ENCODE results near the gene RHOF. TPM values are rescaled to one million over a fixed set of nuclear protein-coding genes. Genes with fewer than 3 reads are reported as not detected.

RHOF gene
- total RNA-seq, 1 experiment from 2014 or later, result 36.7 TPM

GRCh38 chr12:121779422-121779895 lies 14.0 kb downstream of the RHOF start:
- intact Hi-C loops (cut with micrococcal nuclease; ENCODE audit: unreplicated experiment), result no loop called here
- Mint-ChIP-seq H3K4me3 (ENCODE audit: unreplicated experiment) (no peak overlapping the region), H3K9me3 (ENCODE audit: unreplicated experiment) (no peaks in the 10 kb centered on the region), H3K27ac (ENCODE audit: unreplicated experiment) (no peak overlapping the region), H3K27me3 (ENCODE audit: insufficient read depth, unreplicated experiment) (no peaks in the 10 kb centered on the region), H3K4me1 (ENCODE audit: low read depth, unreplicated experiment) (peaks cover 29% of the 10 kb centered on the region), H3K36me3 (ENCODE audit: insufficient read depth, unreplicated experiment) (peaks cover 50% of the 10 kb centered on the region)
- H3K36me3 ChIP-seq (ENCODE audit: control insufficient read depth, insufficient read depth, low read length), result no peaks in the 10 kb centered on the region; the same call in none of the 2 replicates
- peaks cover 11% of the 10 kb centered on the region for H3K4me1 ChIP-seq
- DNase-seq, result no peak
- H3K4me3 ChIP-seq (ENCODE audit: low read depth, low read length), result no peak overlapping the region
- ChIA-PET CTCF (interaction anchor here (0.5 to 4.9 kb wide), 3 partner anchors 15 to 801 kb away, joined by 3 to 53 read pairs (median 5); partner anchors contain the start of genes HNF1A and RHOF), POLR2A (no interaction called here)
- H3K27me3 ChIP-seq (replicated peaks; ENCODE audit: control insufficient read depth, insufficient read depth, low read length), result no peaks in the 10 kb centered on the region
- no TSS peak for BruUV-seq (replicated peaks)
- no peaks in the 10 kb centered on the region for H3K9me3 ChIP-seq
- TF ChIP-seq, protein P1, sequence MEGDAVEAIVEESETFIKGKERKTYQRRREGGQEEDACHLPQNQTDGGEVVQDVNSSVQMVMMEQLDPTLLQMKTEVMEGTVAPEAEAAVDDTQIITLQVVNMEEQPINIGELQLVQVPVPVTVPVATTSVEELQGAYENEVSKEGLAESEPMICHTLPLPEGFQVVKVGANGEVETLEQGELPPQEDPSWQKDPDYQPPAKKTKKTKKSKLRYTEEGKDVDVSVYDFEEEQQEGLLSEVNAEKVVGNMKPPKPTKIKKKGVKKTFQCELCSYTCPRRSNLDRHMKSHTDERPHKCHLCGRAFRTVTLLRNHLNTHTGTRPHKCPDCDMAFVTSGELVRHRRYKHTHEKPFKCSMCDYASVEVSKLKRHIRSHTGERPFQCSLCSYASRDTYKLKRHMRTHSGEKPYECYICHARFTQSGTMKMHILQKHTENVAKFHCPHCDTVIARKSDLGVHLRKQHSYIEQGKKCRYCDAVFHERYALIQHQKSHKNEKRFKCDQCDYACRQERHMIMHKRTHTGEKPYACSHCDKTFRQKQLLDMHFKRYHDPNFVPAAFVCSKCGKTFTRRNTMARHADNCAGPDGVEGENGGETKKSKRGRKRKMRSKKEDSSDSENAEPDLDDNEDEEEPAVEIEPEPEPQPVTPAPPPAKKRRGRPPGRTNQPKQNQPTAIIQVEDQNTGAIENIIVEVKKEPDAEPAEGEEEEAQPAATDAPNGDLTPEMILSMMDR (IDR thresholded peaks at IDR 0.05; ENCODE audit: insufficient read depth in 1 of 2, low read depth in 1 of 2, low read length in 1 of 2, severe bottlenecking in 1 of 2, unreplicated experiment in 1 of 2), result no peak

DNA sequence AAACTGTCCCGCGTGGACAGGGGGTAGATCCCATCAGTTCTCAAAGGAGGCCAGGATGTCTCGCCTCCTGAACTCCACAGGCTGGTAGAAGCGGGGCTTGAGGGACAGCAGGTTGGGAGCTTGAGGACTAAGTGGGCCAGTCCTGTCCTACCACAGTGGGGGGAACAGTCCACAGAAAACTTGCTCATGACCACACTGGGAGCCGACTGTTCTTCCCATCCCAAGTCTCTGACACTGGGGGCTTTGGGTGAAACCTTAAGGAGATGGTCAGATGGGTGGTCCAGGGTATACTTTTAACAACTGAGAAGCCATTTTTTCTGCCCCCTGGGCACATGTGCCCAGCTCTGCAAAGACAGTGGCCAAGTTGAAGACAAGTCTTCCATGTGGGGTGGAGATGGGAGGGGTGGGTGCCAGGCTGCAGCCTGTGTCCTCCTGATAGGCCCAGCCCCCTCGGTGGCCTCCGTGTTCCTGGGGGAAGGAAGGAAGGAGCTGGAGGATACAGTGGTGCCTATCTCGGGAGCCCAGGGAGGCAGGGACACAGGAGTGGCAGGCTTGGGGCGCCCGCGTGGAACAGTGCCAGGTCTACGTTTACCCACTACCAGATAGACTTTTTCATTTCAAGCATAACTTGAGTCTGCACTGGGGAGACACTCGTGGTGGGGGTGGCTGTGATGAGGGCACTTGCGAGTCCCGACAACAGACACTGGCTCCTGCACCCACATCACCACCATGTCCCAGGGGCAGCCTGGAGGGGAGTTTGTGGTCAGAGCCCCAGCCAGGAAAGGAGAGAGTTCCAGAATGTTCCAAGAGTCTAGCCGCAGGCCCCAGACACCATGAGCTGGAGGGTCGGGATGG lies 14.7 kb downstream of the RHOF start:
- H3K36me3 ChIP-seq (ENCODE audit: control insufficient read depth, insufficient read depth, low read length), result no peaks in the 10 kb centered on the region; the same call in none of the 2 replicates
- intact Hi-C loops (cut with micrococcal nuclease; ENCODE audit: unreplicated experiment), result no loop called here
- no peak for DNase-seq
- Mint-ChIP-seq H3K27me3 (ENCODE audit: insufficient read depth, unreplicated experiment) (no peaks in the 10 kb centered on the region), H3K36me3 (ENCODE audit: insufficient read depth, unreplicated experiment) (peaks cover 55% of the 10 kb centered on the region), H3K9me3 (ENCODE audit: unreplicated experiment) (no peaks in the 10 kb centered on the region), H3K4me3 (ENCODE audit: unreplicated experiment) (no peak overlapping the region), H3K27ac (ENCODE audit: unreplicated experiment) (peak overlapping the region; percentile 54), H3K4me1 (ENCODE audit: low read depth, unreplicated experiment) (peaks cover 25% of the 10 kb centered on the region)
- no peaks in the 10 kb centered on the region for H3K27me3 ChIP-seq (replicated peaks; ENCODE audit: control insufficient read depth, insufficient read depth, low read length)
- ChIA-PET POLR2A (no interaction called here), CTCF (interaction anchor here (0.6 to 4.9 kb wide), 2 partner anchors 15 to 21 kb away, joined by 5 to 53 read pairs; partner anchors contain the start of gene RHOF)
- TF ChIP-seq, protein P1 (IDR thresholded peaks at IDR 0.05; ENCODE audit: insufficient read depth in 1 of 2, low read depth in 1 of 2, low read length in 1 of 2, severe bottlenecking in 1 of 2, unreplicated experiment in 1 of 2), result no peak
- no peak overlapping the region for H3K4me3 ChIP-seq (ENCODE audit: low read depth, low read length)
- H3K4me1 ChIP-seq, result peaks cover 16% of the 10 kb centered on the region
- no TSS peak for BruUV-seq (replicated peaks)
- H3K9me3 ChIP-seq, result no peaks in the 10 kb centered on the region

GRCh38 chr12:121776190-121777098 lies 17.0 kb downstream of the RHOF start:
- no TSS peak for BruUV-seq (replicated peaks)
- H3K9me3 ChIP-seq, result no peaks in the 10 kb centered on the region
- Mint-ChIP-seq H3K27ac (ENCODE audit: unreplicated experiment) (peak overlapping the region; percentile 77), H3K4me1 (ENCODE audit: low read depth, unreplicated experiment) (peaks cover 11% of the 10 kb centered on the region), H3K9me3 (ENCODE audit: unreplicated experiment) (no peaks in the 10 kb centered on the region), H3K4me3 (ENCODE audit: unreplicated experiment) (no peak overlapping the region), H3K27me3 (ENCODE audit: insufficient read depth, unreplicated experiment) (no peaks in the 10 kb centered on the region), H3K36me3 (ENCODE audit: insufficient read depth, unreplicated experiment) (peaks cover 38% of the 10 kb centered on the region)
- no peaks in the 10 kb centered on the region for H3K27me3 ChIP-seq (replicated peaks; ENCODE audit: control insufficient read depth, insufficient read depth, low read length)
- intact Hi-C loops (cut with micrococcal nuclease; ENCODE audit: unreplicated experiment), result loop anchor here (1.0 kb wide), 1 partner anchor 18 kb away; no protein-coding TSS in a partner anchor
- H3K4me3 ChIP-seq (ENCODE audit: low read depth, low read length), result no peak overlapping the region
- H3K4me1 ChIP-seq, result peaks cover 16% of the 10 kb centered on the region
- no peaks in the 10 kb centered on the region; the same call in none of the 2 replicates for H3K36me3 ChIP-seq (ENCODE audit: control insufficient read depth, insufficient read depth, low read length)
- TF ChIP-seq, protein P1 (IDR thresholded peaks at IDR 0.05; ENCODE audit: insufficient read depth in 1 of 2, low read depth in 1 of 2, low read length in 1 of 2, severe bottlenecking in 1 of 2, unreplicated experiment in 1 of 2), result peak; percentile 84 to 88
- CTCF ChIA-PET, result interaction anchor here (0.6 to 4.9 kb wide), 6 partner anchors 18 to 277 kb away, joined by 3 to 53 read pairs (median 4); partner anchors contain the start of gene RHOF
- peak; percentile 72 to 84 for DNase-seq
- POLR2A ChIA-PET, result no interaction called here

Measured in Caco-2 (cell line).